Sigmoid colon (tissue), 7 donors: ENCODE measurements around the gene SORCS2. TPM values are rescaled to one million over a fixed set of nuclear protein-coding genes. Genes with fewer than 3 reads are reported as not detected.

Source experiments
- DNase-seq: peaks from one replicate; pipeline ENCODE4 v3.0.0-alpha.2; 2019
- H3K27ac ChIP-seq, 4 donors: fragments of 200-600 bp; sonication (generic); one replicate each; pipeline ENCODE4 v1.5.1; 2016 to 2019; ENCODE audit warnings: mild to moderate bottlenecking in 1 of 4
- H3K27me3 ChIP-seq, 3 donors: fragments of 200-600 bp; sonication (generic); one replicate each; pipeline ENCODE4 v1.5.1; 2019; ENCODE audit warnings: mild to moderate bottlenecking in 1 of 3
- H3K36me3 ChIP-seq, 4 donors: fragments of 200-600 bp; sonication (generic); one replicate each; pipeline ENCODE4 v1.5.1; 2016 to 2019
- H3K4me1 ChIP-seq, 4 donors: fragments of 200-600 bp; sonication (generic); one replicate each; pipeline ENCODE4 v1.5.1; 2017 to 2019
- H3K4me3 ChIP-seq, 4 donors: fragments of 200-600 bp; sonication (generic); one replicate each; pipeline ENCODE4 v1.5.1; 2017 to 2019; ENCODE audit warnings: mild to moderate bottlenecking in 2 of 4, moderate library complexity in 1 of 4
- H3K9me3 ChIP-seq, 4 donors: fragments of 200-600 bp in 3 of 4; sonication (generic) in 3 of 4; one replicate each; pipeline versions ENCODE4 v1.5.1 to v1.6.1; 2013 to 2019
- CTCF ChIP-seq, 4 experiments: fragments of 450-650 bp in 3 of 4; fragments of 200-600 bp in 1 of 4; IDR thresholded peaks; one replicate each; pipeline ENCODE4 v1.5.1; 2016 to 2019; ENCODE audit warnings: antibody characterized with exemption in 4 of 4, mild to moderate bottlenecking in 3 of 4, moderate library complexity in 2 of 4
- EP300 ChIP-seq, 4 donors: sonication (generic); formaldehyde crosslinking; IDR thresholded peaks; one replicate each; pipeline ENCODE4 v1.6.1; 2017; ENCODE audit warnings: antibody characterized with exemption in 4 of 4
- POLR2A ChIP-seq, 2 donors: fragments of 450-650 bp; IDR thresholded peaks; one replicate each; pipeline ENCODE4 v1.6.1; 2016; ENCODE audit warnings: antibody characterized with exemption in 2 of 2, mild to moderate bottlenecking in 2 of 2, moderate library complexity in 2 of 2
- POLR2AphosphoS5 ChIP-seq, 4 donors: sonication (generic); formaldehyde crosslinking; IDR thresholded peaks; one replicate each; pipeline ENCODE4 v1.6.1; 2017; ENCODE audit warnings: antibody characterized with exemption in 4 of 4
- WGBS, 2 donors: extraction: QIAGEN DNeasy Blood & Tissue Kit; methylation state at CpG; one replicate each; pipeline ENCODE4 v1.1.7; 2013; 5-methylcytosine and 5-hydroxymethylcytosine counted together
- intact Hi-C: fragments of 100-400 bp; cut with DNase I; formaldehyde crosslinking; loops from one replicate; pipeline ENCODE4 v1.15.1; 2023
- polyA plus RNA-seq, 3 donors: library from polyadenylated mRNA; stranded (reverse); fragments of 200-250 nt; gene quantifications; one replicate each; pipeline ENCODE4 v1.2.3, GENCODE V29; 2013
- total RNA-seq, 4 donors: library from RNA; depleted of rRNA; stranded (reverse); fragments of >200 nt; gene quantifications; one replicate each; pipeline ENCODE4 v1.1.0, GENCODE V29; 2016
- donor health status: healthy with polysubstance abuse.
- donor health status: Bipolar disorder and iron deficiency.
- donor health status: healthy.

SORCS2 gene
- total and polyA plus RNA-seq, 7 donors: 1.8 to 6.4 (median 3.9) TPM; not detected in 2

- no peak for TF ChIP-seq CTCF (IDR thresholded peaks at IDR 0.05)
- intact Hi-C loops: loop anchor here (5.0 kb wide), 2 partner anchors 61 to 424 kb away; no protein-coding TSS in a partner anchor
- no peak for DNase-seq
- WGBS, 2 donors: 73 to 75% methylated on average over 8 of the region's 8 CpGs
- Histone ChIP-seq H3K4me1 (peaks cover 0 to 15% (median 11%) of the 10 kb centered on the region in 4 donors), H3K27me3 (no peaks in the 10 kb centered on the region), H3K9me3 (no peaks in the 10 kb centered on the region), H3K36me3 (no peaks in the 10 kb centered on the region), H3K27ac (no peak overlapping the region), H3K4me3 (no peak overlapping the region)
Observed at GRCh38 chr4:7297881-7298280, 105.5 kb downstream of the SORCS2 start.

- Histone ChIP-seq H3K4me3 (no peak overlapping the region), H3K27me3 (no peaks in the 10 kb centered on the region), H3K36me3 (no peaks in the 10 kb centered on the region), H3K9me3 (no peaks in the 10 kb centered on the region), H3K27ac (no peak overlapping the region), H3K4me1 (peaks cover 0 to 15% (median 11%) of the 10 kb centered on the region in 4 donors)
- 60 to 61% methylated on average over 13 of the region's 13 CpGs for WGBS, 2 donors
- intact Hi-C loops: loop anchor here (5.0 kb wide), 2 partner anchors 61 to 424 kb away; no protein-coding TSS in a partner anchor
- DNase-seq: no peak
- no peak for TF ChIP-seq POLR2A (IDR thresholded peaks at IDR 0.05)
- no peak for TF ChIP-seq POLR2AphosphoS5 (IDR thresholded peaks at IDR 0.05)
- TF ChIP-seq CTCF (IDR thresholded peaks at IDR 0.05): no peak
- TF ChIP-seq EP300 (IDR thresholded peaks at IDR 0.05): no peak
Observed at GRCh38 chr4:7298619-7299009, 106.3 kb downstream of the SORCS2 start.

- intact Hi-C loops: loop anchor here (5.0 kb wide), 2 partner anchors 62 to 423 kb away; no protein-coding TSS in a partner anchor
- no peak for DNase-seq
Observed at GRCh38 chr4:7299010-7299907, 106.9 kb downstream of the SORCS2 start.

GRCh38 chr4:7299908-7300710, 107.8 kb downstream of the SORCS2 start:
- 76 to 84% methylated on average over 26 of the region's 26 CpGs for WGBS, 2 donors
- H3K27me3 ChIP-seq: no peaks in the 10 kb centered on the region
- no peak overlapping the region for H3K27ac ChIP-seq
- H3K4me1 ChIP-seq: peaks cover 0 to 13% (median 10%) of the 10 kb centered on the region in 4 donors
- H3K4me3 ChIP-seq: no peak overlapping the region
- DNase-seq: no peak
- intact Hi-C loops: loop anchor here (5.0 kb wide), 2 partner anchors 63 to 422 kb away; no protein-coding TSS in a partner anchor
- no peaks in the 10 kb centered on the region for H3K9me3 ChIP-seq
- TF ChIP-seq POLR2A (IDR thresholded peaks at IDR 0.05): no peak
- TF ChIP-seq CTCF (IDR thresholded peaks at IDR 0.05): no peak
- TF ChIP-seq EP300 (IDR thresholded peaks at IDR 0.05): no peak
- no peak for TF ChIP-seq POLR2AphosphoS5 (IDR thresholded peaks at IDR 0.05)
- H3K36me3 ChIP-seq: no peaks in the 10 kb centered on the region

More at GRCh38 chr4:7299010-7299907, 106.9 kb downstream of the SORCS2 start:
- no peak overlapping the region for H3K4me3 ChIP-seq
- peaks cover 0 to 15% (median 11%) of the 10 kb centered on the region in 4 donors for H3K4me1 ChIP-seq
- H3K27ac ChIP-seq: no peak overlapping the region
- no peaks in the 10 kb centered on the region for H3K27me3 ChIP-seq
- TF ChIP-seq POLR2AphosphoS5 (IDR thresholded peaks at IDR 0.05) (no peak), CTCF (IDR thresholded peaks at IDR 0.05) (no peak), POLR2A (IDR thresholded peaks at IDR 0.05) (no peak), EP300 (IDR thresholded peaks at IDR 0.05) (no peak)
- H3K9me3 ChIP-seq: no peaks in the 10 kb centered on the region
- H3K36me3 ChIP-seq: no peaks in the 10 kb centered on the region
- WGBS, 2 donors: 70 to 76% methylated on average over 30 of the region's 30 CpGs
